22Rv1 (cell line): ENCODE measurements around the gene WWOX.

Source experiments
- H3K27ac ChIP-seq: fragments of 450-650 bp; 2 replicates; pipeline ENCODE4 v1.5.1; 2017
- ZFX ChIP-seq: fragments of 450-650 bp; IDR thresholded peaks from 2 replicates; pipeline ENCODE4 v1.6.1; 2017; ENCODE audit warnings: antibody characterized with exemption, borderline replicate concordance
- TF ChIP-seq, protein P1 (sequence below): fragments of 450-650 bp; IDR thresholded peaks from 2 replicates; pipeline ENCODE4 v1.5.1; 2017; ENCODE audit warnings: mild to moderate bottlenecking

The WWOX gene

DNA sequence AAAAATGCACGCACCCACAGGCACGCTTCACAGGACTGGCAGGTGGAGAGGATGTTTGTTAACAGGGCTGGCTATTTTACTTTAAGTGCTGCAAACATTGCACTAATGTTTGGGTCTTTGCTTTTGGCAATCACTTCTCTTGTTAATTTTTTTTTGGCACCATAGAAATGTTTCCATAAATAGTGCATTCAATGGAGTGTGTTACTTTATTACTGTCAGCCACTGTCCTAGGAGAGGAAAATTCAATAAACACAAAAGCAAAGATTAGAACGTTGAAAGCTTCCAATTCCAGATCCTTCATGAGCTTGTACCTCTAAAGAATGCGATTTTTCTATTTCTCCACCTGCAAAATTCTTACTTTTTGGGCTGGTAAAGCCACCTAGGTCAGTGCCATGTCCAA is 743.5 kb downstream of the WWOX start:
- TF ChIP-seq, protein P1, sequence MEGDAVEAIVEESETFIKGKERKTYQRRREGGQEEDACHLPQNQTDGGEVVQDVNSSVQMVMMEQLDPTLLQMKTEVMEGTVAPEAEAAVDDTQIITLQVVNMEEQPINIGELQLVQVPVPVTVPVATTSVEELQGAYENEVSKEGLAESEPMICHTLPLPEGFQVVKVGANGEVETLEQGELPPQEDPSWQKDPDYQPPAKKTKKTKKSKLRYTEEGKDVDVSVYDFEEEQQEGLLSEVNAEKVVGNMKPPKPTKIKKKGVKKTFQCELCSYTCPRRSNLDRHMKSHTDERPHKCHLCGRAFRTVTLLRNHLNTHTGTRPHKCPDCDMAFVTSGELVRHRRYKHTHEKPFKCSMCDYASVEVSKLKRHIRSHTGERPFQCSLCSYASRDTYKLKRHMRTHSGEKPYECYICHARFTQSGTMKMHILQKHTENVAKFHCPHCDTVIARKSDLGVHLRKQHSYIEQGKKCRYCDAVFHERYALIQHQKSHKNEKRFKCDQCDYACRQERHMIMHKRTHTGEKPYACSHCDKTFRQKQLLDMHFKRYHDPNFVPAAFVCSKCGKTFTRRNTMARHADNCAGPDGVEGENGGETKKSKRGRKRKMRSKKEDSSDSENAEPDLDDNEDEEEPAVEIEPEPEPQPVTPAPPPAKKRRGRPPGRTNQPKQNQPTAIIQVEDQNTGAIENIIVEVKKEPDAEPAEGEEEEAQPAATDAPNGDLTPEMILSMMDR, result no peak
- TF ChIP-seq ZFX, result no peak
- no peak overlapping the region for H3K27ac ChIP-seq

DNA sequence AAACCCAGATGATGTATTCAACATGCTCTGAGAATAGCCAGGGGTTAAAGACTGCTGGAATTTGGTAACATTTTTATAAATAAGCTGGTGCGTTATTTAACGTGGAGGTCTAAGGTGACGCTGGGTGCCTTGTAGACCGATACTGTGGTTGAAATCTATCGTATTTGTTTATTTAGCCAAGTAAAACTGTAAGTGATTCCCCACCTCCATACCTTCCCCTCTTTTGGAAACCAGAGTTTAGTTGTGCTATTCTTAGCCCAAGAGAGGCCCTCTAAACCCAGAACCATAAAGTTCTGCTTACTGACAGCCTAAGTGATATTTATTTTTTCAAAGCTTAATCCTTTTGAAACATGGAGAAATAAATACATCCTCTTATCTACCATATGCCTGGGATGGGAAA is 744.5 kb downstream of the WWOX start:
- H3K27ac ChIP-seq, result no peak overlapping the region
- no peak for TF ChIP-seq ZFX
- TF ChIP-seq, protein P1, result no peak

DNA sequence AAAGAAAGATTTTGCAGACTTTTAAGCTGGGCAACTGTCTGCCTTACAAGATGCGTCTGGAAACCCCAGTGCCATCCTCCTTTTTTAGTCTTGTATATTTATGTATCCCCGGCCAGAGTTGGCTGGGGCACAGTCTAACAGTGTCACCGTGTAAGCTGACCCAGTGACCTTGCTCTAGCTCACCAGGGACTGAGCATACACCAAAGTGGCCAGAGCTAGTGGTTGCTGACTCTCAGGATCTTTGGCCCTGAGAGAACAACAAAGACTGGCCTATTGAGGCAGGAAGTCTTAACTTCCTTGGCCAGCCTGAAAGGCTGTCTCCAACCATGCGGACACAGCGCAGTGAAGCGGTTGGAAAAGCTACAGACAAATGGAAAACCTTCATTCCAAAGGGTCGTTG is 745.2 kb downstream of the WWOX start:
- TF ChIP-seq, protein P1, result no peak
- TF ChIP-seq ZFX, result no peak
- no peak overlapping the region for H3K27ac ChIP-seq

DNA sequence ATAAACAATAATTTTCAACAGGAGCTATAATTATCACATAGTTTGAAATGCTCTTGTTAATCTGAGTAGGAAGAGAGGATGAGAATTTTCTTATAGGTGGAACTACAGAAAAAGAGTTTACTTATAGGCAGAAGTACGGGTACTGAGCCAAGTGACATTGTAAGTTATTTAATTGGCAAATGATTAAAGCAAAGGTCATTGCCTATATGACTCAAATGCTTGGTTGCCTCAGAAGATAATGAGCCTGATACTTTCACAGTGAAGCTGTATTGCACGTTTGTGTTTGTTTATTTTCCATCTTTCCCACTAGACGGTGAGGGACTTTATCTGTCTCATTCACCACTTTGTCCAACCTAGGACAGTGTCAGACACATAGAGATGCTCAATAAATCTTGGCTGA is 751.8 kb downstream of the WWOX start:
- H3K27ac ChIP-seq, result no peak overlapping the region
- TF ChIP-seq, protein P1, result no peak
- no peak for TF ChIP-seq ZFX

DNA sequence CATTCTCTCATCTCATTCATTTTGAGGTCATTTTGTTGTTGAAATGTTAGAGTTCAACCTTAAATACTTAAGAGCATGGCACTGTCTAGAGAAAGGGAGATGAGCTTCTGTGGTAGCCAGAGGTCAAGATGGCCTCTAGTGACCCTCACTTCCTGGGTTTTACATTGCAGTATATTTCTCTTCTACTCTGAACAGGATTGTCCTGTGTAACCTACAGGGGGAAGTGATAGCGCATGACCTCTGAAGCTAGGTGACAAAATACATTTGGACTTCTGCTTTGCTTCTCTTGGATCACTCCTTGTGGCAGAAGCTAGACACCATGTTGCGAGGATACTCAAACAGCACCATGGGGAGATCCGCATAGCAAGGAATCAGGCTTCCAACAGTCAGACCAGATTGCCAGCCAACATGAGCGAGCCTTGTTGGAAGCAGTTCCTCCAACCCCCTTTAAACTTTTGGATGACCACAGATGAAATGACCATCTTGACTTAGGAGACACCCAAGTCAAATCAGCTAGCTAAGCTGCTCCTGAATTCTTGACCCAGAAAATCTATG is 752.7 kb downstream of the WWOX start:
- no peak overlapping the region for H3K27ac ChIP-seq
- no peak for TF ChIP-seq ZFX
- TF ChIP-seq, protein P1, result no peak

DNA sequence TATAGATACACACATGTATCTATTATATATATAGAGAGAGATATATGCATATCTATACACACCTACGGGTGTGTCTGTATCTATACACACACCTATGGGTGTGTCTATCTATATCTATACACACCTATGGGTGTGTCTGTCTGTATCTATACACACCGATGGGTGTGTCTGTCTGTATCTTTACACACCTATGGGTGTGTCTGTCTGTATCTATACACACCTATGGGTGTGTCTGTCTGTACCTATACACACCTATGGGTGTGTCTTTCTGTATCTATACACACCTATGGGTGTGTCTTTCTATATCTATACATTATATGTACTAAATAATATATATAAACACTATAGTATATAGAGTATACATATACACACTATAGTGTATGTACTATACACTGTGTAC is 762.6 kb downstream of the WWOX start:
- no peak for TF ChIP-seq ZFX
- H3K27ac ChIP-seq, result no peak overlapping the region

DNA sequence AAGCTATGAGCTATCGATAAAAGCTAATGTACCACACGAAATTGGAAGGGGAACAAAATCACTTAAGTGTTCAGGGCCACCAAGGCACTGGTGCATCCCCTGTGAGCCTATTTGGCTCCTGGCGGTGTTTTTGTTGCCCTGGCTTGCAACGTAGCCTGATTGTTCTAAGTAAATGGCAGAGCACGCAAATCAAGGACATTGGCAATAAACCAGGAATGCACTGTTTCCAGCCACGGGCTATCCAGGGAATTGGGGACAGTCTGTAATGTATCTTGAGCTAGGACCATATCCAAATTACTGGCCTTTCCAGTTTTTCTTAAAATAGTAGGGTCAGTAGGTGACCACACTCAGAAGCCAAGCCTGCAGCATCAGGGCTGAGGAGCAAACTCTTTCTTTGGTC is 767.1 kb downstream of the WWOX start:
- no peak overlapping the region for H3K27ac ChIP-seq
- no peak for TF ChIP-seq ZFX
- TF ChIP-seq, protein P1, result no peak

DNA sequence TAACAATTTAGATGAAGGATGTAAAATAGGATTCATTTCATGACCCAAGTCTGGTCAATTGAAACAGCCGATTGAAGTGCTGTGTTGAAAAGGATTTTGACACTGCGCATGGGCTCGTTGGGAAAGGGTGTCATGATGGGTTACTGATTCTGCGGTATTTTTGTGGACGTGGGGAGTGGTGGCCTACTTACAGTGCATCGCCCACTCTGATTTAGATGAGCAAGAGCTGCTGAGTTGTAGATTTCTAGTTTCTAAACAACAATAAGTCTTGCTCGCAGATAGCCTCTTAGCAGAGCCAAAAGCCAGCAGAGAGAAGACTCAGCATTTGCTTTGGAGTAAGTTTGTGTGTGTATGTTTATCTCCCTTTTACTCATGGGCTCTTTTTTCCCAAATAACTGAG is 770.0 kb downstream of the WWOX start:
- H3K27ac ChIP-seq, result no peak overlapping the region
- TF ChIP-seq ZFX, result no peak
- TF ChIP-seq, protein P1, result no peak
